Measurements from ENCODE around the gene SSBP1.

SSBP1 gene

GRCh38 chr7:141704741-141705140 is 33.4 kb upstream of the SSBP1 start:
- H3K27me3 ChIP-seq (replicated peaks; ENCODE audit: control insufficient read depth, insufficient read depth, low read length): no peaks in the 10 kb centered on the region
- no peak for TF ChIP-seq CTCF (IDR thresholded peaks at IDR 0.05; ENCODE audit: insufficient read depth, low read length, poor library complexity, severe bottlenecking)
- no peak for DNase-seq (ENCODE audit: extremely low read depth, insufficient read length)
- no peak overlapping the region for H3K4me3 ChIP-seq (replicated peaks; ENCODE audit: low read depth, low read length)
- no peaks in the 10 kb centered on the region for H3K36me3 ChIP-seq (ENCODE audit: control insufficient read depth, insufficient read depth, low read length)

GRCh38 chr7:141706239-141707064 is 31.7 kb upstream of the SSBP1 start:
- no peaks in the 10 kb centered on the region for H3K27me3 ChIP-seq (replicated peaks; ENCODE audit: control insufficient read depth, insufficient read depth, low read length)

GRCh38 chr7:141708351-141708750 is 29.8 kb upstream of the SSBP1 start, which contains the start of gene WEE2:
TSS of gene WEE2 (plus strand) at chr7:141708353. CDS start at chr7:141708759, 406 bp downstream.
- Histone ChIP-seq H3K4me3 (replicated peaks; ENCODE audit: low read depth, low read length) (no peak within 1 kb of the TSS), H3K36me3 (ENCODE audit: control insufficient read depth, insufficient read depth, low read length) (no peaks in the 10 kb centered on the region), H3K27me3 (replicated peaks; ENCODE audit: control insufficient read depth, insufficient read depth, low read length) (no peaks in the 10 kb centered on the region)
- TF ChIP-seq CTCF (IDR thresholded peaks at IDR 0.05; ENCODE audit: insufficient read depth, low read length, poor library complexity, severe bottlenecking): no peak
- DNase-seq (ENCODE audit: extremely low read depth, insufficient read length): no peak

More at GRCh38 chr7:141706239-141707064, 31.7 kb upstream of the SSBP1 start:
- DNase-seq (ENCODE audit: extremely low read depth, insufficient read length): no peak
- H3K36me3 ChIP-seq (ENCODE audit: control insufficient read depth, insufficient read depth, low read length): no peaks in the 10 kb centered on the region
- TF ChIP-seq CTCF (IDR thresholded peaks at IDR 0.05; ENCODE audit: insufficient read depth, low read length, poor library complexity, severe bottlenecking): no peak
- no peak overlapping the region for H3K4me3 ChIP-seq (replicated peaks; ENCODE audit: low read depth, low read length)

- Histone ChIP-seq H3K36me3 (ENCODE audit: control insufficient read depth, insufficient read depth, low read length) (no peaks in the 10 kb centered on the region), H3K4me3 (replicated peaks; ENCODE audit: low read depth, low read length) (no peak overlapping the region)
- no peak for TF ChIP-seq CTCF (IDR thresholded peaks at IDR 0.05; ENCODE audit: insufficient read depth, low read length, poor library complexity, severe bottlenecking)
These were observed 28.8 kb upstream of the SSBP1 start for GRCh38 chr7:141709318-141709717.

GRCh38 chr7:141709749-141710148 is 28.4 kb upstream of the SSBP1 start:
- Histone ChIP-seq H3K27me3 (replicated peaks; ENCODE audit: control insufficient read depth, insufficient read depth, low read length) (no peaks in the 10 kb centered on the region), H3K4me3 (replicated peaks; ENCODE audit: low read depth, low read length) (no peak overlapping the region), H3K36me3 (ENCODE audit: control insufficient read depth, insufficient read depth, low read length) (no peaks in the 10 kb centered on the region)
- DNase-seq (ENCODE audit: extremely low read depth, insufficient read length): no peak
- no peak for TF ChIP-seq CTCF (IDR thresholded peaks at IDR 0.05; ENCODE audit: insufficient read depth, low read length, poor library complexity, severe bottlenecking)

More at GRCh38 chr7:141709318-141709717, 28.8 kb upstream of the SSBP1 start:
- no peak for DNase-seq (ENCODE audit: extremely low read depth, insufficient read length)
- no peaks in the 10 kb centered on the region for H3K27me3 ChIP-seq (replicated peaks; ENCODE audit: control insufficient read depth, insufficient read depth, low read length)

Data from GM06990 (cell line).